Lung (tissue), 12 donors: ENCODE measurements around the gene PIGV. TPM values are rescaled to one million over a fixed set of nuclear protein-coding genes. Genes with fewer than 3 reads are reported as not detected.
A peak's percentile ranks its signal among the peaks of the same experiment; 100 is the strongest.

Experiments used
- ATAC-seq: fragments of 200-7000 bp; cut with Tn5 transposase; one replicate; pipeline ENCODE4 v1.9.1; 2020; ENCODE audit warnings: moderate number of reproducible peaks; ENCODE audit not compliant: insufficient read depth, low FRiP score
- DNase-seq, 3 donors: peaks; one replicate each; pipeline ENCODE4 v3.0.0-alpha.2; 2013 to 2017
- H3K27ac ChIP-seq, 2 donors: one replicate each; pipeline ENCODE4 v1.5.1; 2013; ENCODE audit warnings: mild to moderate bottlenecking in 2 of 2, moderate library complexity in 2 of 2, control low read depth in 1 of 2, inconsistent platforms in 1 of 2, low read depth in 1 of 2, low read length in 1 of 2
- H3K27me3 ChIP-seq, 3 donors: one replicate each; pipeline ENCODE4 v1.5.1; 2013; ENCODE audit warnings: low read length in 2 of 3; ENCODE audit not compliant: control insufficient read depth in 3 of 3, insufficient read depth in 3 of 3
- H3K36me3 ChIP-seq, 4 donors: one replicate each; pipeline ENCODE4 v1.5.1; 2013; ENCODE audit warnings: low read length in 4 of 4, mild to moderate bottlenecking in 1 of 4, moderate library complexity in 1 of 4; ENCODE audit not compliant: control insufficient read depth in 4 of 4, insufficient read depth in 4 of 4
- H3K4me1 ChIP-seq, 5 donors: one replicate each; pipeline ENCODE4 v1.5.1; 2013; ENCODE audit warnings: low read length in 5 of 5, mild to moderate bottlenecking in 2 of 5, moderate library complexity in 1 of 5; ENCODE audit not compliant: control insufficient read depth in 5 of 5, insufficient read depth in 5 of 5
- H3K4me3 ChIP-seq: one replicate; pipeline ENCODE4 v1.5.1; 2013; ENCODE audit warnings: mild to moderate bottlenecking, control low read depth, moderate library complexity
- H3K9ac ChIP-seq, 2 donors: one replicate each; pipeline ENCODE4 v1.5.1; 2013; ENCODE audit warnings: low read length in 2 of 2, control low read depth in 1 of 2; ENCODE audit not compliant: insufficient read depth in 1 of 2
- H3K9me3 ChIP-seq, 4 donors: one replicate each; pipeline ENCODE4 v1.5.1; 2013; ENCODE audit warnings: low read length in 3 of 4, mild to moderate bottlenecking in 1 of 4, moderate library complexity in 1 of 4; ENCODE audit not compliant: control insufficient read depth in 4 of 4, insufficient read depth in 3 of 4
- WGBS, 2 donors: extraction: QIAGEN DNeasy Blood & Tissue Kit; methylation state at CpG; one replicate each; pipeline ENCODE4 v1.1.7; 2013; 5-methylcytosine and 5-hydroxymethylcytosine counted together
- polyA plus RNA-seq, 2 donors: library from polyadenylated mRNA; stranded (reverse); fragments of 200-250 nt; gene quantifications; one replicate each; pipeline ENCODE4 v1.2.1, GENCODE V29; 2013
- total RNA-seq, 2 donors: library from RNA; depleted of rRNA in 1 of 2; stranded (reverse); fragments of >200 nt in 1 of 2; gene quantifications; one replicate each; pipeline ENCODE4 v1.2.1, GENCODE V29; 2014 to 2021
- TF ChIP-seq, protein P1 (sequence below): IDR thresholded peaks from 2 replicates; pipeline ENCODE4 v1.5.1; 2012; ENCODE audit warnings: mild to moderate bottlenecking; ENCODE audit errors: control extremely low read depth, extremely low read depth
- donor health status: control.
- donor health status: control.
- donor health status: Bipolar disorder and iron deficiency.
- donor health status: healthy.
- donor health status: DM: yes; HTN: yes; CAD: no.

The PIGV gene
- total and polyA plus RNA-seq, 4 donors, result 6.8 to 14.3 (median 13.0) TPM

DNA sequence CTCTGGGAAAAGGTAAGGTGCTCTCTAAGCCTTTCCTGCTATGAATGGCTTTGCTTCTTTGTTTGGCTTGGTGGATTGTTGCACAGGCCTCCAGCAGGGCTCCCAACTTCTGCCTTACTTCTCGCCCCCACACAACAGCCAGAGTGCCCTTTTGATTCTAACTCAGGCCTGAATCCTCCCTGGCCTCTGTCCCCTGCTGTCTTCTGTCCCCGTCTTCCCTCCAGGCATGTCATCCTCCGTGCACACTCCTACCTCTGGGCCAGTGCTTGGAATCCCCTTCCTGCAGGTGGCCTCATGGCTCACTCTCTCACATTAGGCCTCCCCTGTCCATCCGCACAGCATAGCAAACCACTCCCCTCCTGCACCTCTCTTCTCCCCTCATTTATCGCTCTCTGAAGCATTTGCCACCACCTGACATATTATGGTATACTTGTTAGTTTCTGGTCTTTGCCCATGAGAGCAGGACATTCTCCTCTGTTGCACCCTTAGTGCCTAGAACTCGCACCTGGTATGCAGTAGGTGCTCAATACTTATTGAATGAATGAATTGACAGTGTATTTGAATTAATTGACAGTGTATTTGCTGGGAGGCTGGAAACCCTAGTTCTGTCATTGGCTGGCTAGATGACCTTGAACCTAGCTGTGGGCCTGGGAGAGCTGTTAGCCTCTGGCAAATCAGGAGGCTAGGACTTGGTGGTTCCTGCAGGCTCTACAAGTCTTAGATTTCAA, 41.6 kb downstream of the PIGV start:
- no peak for ATAC-seq
- peak overlapping the region in 1 of 2 donors; percentile 57 for H3K27ac ChIP-seq
- peaks cover 0 to 20% (median 15%) of the 10 kb centered on the region in 4 donors for H3K36me3 ChIP-seq
- no peaks in the 10 kb centered on the region for H3K9me3 ChIP-seq
- 92 to 95% methylated on average over 6 of the region's 6 CpGs for WGBS, 2 donors
- H3K4me1 ChIP-seq, result peaks cover 0 to 20% (median 13%) of the 10 kb centered on the region in 5 donors
- no peak overlapping the region for H3K9ac ChIP-seq
- no peaks in the 10 kb centered on the region for H3K27me3 ChIP-seq
- DNase-seq, result no peak
- H3K4me3 ChIP-seq, result no peak overlapping the region
- TF ChIP-seq, protein P1, sequence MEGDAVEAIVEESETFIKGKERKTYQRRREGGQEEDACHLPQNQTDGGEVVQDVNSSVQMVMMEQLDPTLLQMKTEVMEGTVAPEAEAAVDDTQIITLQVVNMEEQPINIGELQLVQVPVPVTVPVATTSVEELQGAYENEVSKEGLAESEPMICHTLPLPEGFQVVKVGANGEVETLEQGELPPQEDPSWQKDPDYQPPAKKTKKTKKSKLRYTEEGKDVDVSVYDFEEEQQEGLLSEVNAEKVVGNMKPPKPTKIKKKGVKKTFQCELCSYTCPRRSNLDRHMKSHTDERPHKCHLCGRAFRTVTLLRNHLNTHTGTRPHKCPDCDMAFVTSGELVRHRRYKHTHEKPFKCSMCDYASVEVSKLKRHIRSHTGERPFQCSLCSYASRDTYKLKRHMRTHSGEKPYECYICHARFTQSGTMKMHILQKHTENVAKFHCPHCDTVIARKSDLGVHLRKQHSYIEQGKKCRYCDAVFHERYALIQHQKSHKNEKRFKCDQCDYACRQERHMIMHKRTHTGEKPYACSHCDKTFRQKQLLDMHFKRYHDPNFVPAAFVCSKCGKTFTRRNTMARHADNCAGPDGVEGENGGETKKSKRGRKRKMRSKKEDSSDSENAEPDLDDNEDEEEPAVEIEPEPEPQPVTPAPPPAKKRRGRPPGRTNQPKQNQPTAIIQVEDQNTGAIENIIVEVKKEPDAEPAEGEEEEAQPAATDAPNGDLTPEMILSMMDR, result no peak

DNA sequence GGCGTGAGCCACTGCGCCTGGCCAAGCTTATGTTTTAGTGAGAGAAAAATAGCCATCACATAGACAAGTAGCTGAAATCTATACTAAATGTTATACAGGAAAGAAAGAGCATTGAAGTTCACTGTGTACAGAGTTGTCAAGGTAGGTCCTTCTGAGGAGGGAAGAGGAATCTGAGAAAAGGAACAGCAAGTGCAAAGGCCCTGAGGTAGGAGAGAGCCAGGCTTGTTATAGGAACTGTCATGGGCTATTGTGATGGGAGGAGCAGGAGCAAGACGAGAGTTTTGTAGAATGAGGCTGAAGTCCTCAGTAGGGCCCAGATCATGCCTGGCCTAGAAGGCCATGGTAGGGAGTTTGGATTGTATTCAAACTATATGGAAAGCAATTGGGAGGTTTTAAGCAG, 43.3 kb downstream of the PIGV start:
- WGBS, 2 donors, result 96 to 97% methylated on average over 3 of the region's 3 CpGs
- Histone ChIP-seq H3K9me3 (no peaks in the 10 kb centered on the region), H3K36me3 (peaks cover 0 to 32% (median 23%) of the 10 kb centered on the region in 4 donors), H3K4me3 (no peak overlapping the region), H3K9ac (no peak overlapping the region), H3K27me3 (no peaks in the 10 kb centered on the region), H3K4me1 (peaks cover 0 to 20% (median 12%) of the 10 kb centered on the region in 5 donors), H3K27ac (no peak overlapping the region)
- DNase-seq (no peak), ATAC-seq (no peak)
- TF ChIP-seq, protein P1, result no peak

DNA sequence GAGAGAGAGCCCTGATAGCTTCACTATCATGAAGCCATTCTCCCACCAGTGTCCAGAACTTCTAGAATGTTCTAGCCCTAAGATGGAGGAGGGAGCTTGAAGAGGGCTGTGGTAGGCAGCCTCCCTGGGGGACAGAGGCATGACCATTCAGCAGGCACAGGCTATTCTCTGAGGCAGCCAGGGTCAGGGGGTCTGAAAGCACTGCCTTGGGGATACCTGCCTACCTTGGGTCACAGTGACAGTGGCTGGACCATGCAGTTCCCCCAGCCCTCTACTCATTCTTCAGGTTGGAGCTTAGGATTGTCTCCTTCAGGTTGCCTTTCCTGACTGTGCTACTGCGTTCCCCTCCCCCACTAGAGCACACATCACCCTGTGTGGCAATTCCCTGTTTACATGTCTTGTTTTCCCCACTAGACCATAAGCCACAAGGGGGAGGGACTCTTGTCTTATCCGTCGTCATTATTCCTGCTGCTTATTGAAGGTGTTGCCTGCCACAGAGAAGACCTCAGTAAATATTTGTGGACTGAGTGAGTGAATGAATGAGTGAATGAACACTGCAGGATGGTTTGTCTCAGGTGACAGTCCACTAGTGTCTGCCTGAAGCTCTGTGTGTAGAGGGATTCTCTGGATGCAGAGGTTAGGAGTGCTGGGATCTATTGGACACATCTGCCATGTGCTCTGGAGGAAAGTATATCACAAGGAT, 43.9 kb downstream of the PIGV start:
- ATAC-seq (no peak), DNase-seq (no peak)
- H3K9me3 ChIP-seq, result no peaks in the 10 kb centered on the region
- no peak overlapping the region for H3K4me3 ChIP-seq
- TF ChIP-seq, protein P1, result no peak
- peaks cover 0 to 34% (median 23%) of the 10 kb centered on the region in 4 donors for H3K36me3 ChIP-seq
- peak overlapping the region in 1 of 2 donors; percentile 28 for H3K27ac ChIP-seq
- H3K27me3 ChIP-seq, result no peaks in the 10 kb centered on the region
- peaks cover 0 to 20% (median 12%) of the 10 kb centered on the region in 5 donors for H3K4me1 ChIP-seq
- H3K9ac ChIP-seq, result no peak overlapping the region
- 47 to 49% methylated on average over 3 of the region's 3 CpGs for WGBS, 2 donors
